ENCODE measurements around the gene CENPM. TPM values are rescaled to one million over a fixed set of nuclear protein-coding genes. Genes with fewer than 3 reads are reported as not detected.

CENPM gene
- polyA plus RNA-seq, 1 donor from 2014 or later, result 2.1 TPM

GRCh38 chr22:41927813-41928212 lies 19.1 kb downstream of the CENPM start:
- Histone ChIP-seq H3F3A (ENCODE audit: insufficient read depth, low read length, poor library complexity, severe bottlenecking) (no peaks in the 10 kb centered on the region), H3K9ac (ENCODE audit: low read length) (no peak overlapping the region), H3K27ac (ENCODE audit: low read length) (no peak overlapping the region), H3K27me3 (ENCODE audit: insufficient read depth, low read depth, low read length) (peaks cover 20% of the 10 kb centered on the region), H3K9me3 (ENCODE audit: low read length) (no peaks in the 10 kb centered on the region), H3K4me2 (ENCODE audit: low read length) (no peak overlapping the region), H4K20me1 (ENCODE audit: insufficient read depth) (no peaks in the 10 kb centered on the region), H3K4me3 (ENCODE audit: low read length) (no peak overlapping the region), H3K9me2 (ENCODE audit: insufficient read depth, low read length) (no peaks in the 10 kb centered on the region), H3K79me2 (replicated peaks; ENCODE audit: insufficient read depth, low read length) (no peaks in the 10 kb centered on the region), H3K36me3 (ENCODE audit: insufficient read depth, low read length) (no peaks in the 10 kb centered on the region), H2AFZ (ENCODE audit: low read depth, low read length) (no peak overlapping the region)
- no peak for TF ChIP-seq CTCF (IDR thresholded peaks at IDR 0.05; ENCODE audit: poor library complexity, severe bottlenecking)

GRCh38 chr22:41925783-41926460 lies 21.0 kb downstream of the CENPM start:
- H3K27me3 ChIP-seq (ENCODE audit: insufficient read depth, low read depth, low read length), result peaks cover 20% of the 10 kb centered on the region
- no peak overlapping the region for H2AFZ ChIP-seq (ENCODE audit: low read depth, low read length)
- H3K9me3 ChIP-seq (ENCODE audit: low read length), result no peaks in the 10 kb centered on the region
- H3K36me3 ChIP-seq (ENCODE audit: insufficient read depth, low read length), result no peaks in the 10 kb centered on the region
- no peak overlapping the region for H3K27ac ChIP-seq (ENCODE audit: low read length)
- H3K4me2 ChIP-seq (ENCODE audit: low read length), result no peak overlapping the region
- no peak overlapping the region for H3K4me3 ChIP-seq (ENCODE audit: low read length)
- H3K9ac ChIP-seq (ENCODE audit: low read length), result no peak overlapping the region
- no peaks in the 10 kb centered on the region for H3K79me2 ChIP-seq (replicated peaks; ENCODE audit: insufficient read depth, low read length)
- H4K20me1 ChIP-seq (ENCODE audit: insufficient read depth), result no peaks in the 10 kb centered on the region
- TF ChIP-seq SMC3 (conservative IDR thresholded peaks at IDR 0.05; ENCODE audit: poor library complexity), result no peak
- no peak for TF ChIP-seq MXI1 (conservative IDR thresholded peaks at IDR 0.05; ENCODE audit: poor library complexity, severe bottlenecking)
- TF ChIP-seq TAF1 (IDR thresholded peaks at IDR 0.05; ENCODE audit: low read depth), result no peak
- TF ChIP-seq EP300 (conservative IDR thresholded peaks at IDR 0.05; ENCODE audit: poor library complexity, severe bottlenecking), result no peak
- no peak for TF ChIP-seq REST (IDR thresholded peaks at IDR 0.05; ENCODE audit: borderline replicate concordance)
- TF ChIP-seq POLR2AphosphoS5 (IDR thresholded peaks at IDR 0.05), result no peak
- TF ChIP-seq CTCF (IDR thresholded peaks at IDR 0.05; ENCODE audit: poor library complexity, severe bottlenecking), result no peak
- no peaks in the 10 kb centered on the region for H3F3A ChIP-seq (ENCODE audit: insufficient read depth, low read length, poor library complexity, severe bottlenecking)
- H3K9me2 ChIP-seq (ENCODE audit: insufficient read depth, low read length), result no peaks in the 10 kb centered on the region

Measured in neural cell (in vitro differentiated cells).